Activated CD4-positive, alpha-beta T cell treated with anti-CD3 and anti-CD28 coated beads, Interleukin-2, amount 10 ng/mL, durations not matched to agents 7 days and 5 days (primary cell): ENCODE measurements around the gene LRP1. TPM values are rescaled to one million over a fixed set of nuclear protein-coding genes. Genes with fewer than 3 reads are reported as not detected.

Source experiments
- CTCF ChIA-PET: fragments of 350-600 bp; sonication (Branson Sonifier 250); formaldehyde crosslinking; loops from one replicate; lab custom pipeline; 2021; ENCODE audit warnings: antibody characterized with exemption; lab: Charles Lee
- POLR2A ChIA-PET: fragments of 350-600 bp; sonication (Branson Sonifier 250); formaldehyde crosslinking; loops from one replicate; lab custom pipeline; 2021; ENCODE audit warnings: antibody characterized with exemption; lab: Charles Lee
- DNase-seq: peaks from one replicate; pipeline ENCODE4 v3.0.0-alpha.2; 2020
- H3K27ac Mint-ChIP-seq: one replicate; pipeline ENCODE4 v1.8.0; 2021; ENCODE audit warnings: mild to moderate bottlenecking, moderate library complexity, mixed read lengths
- H3K27me3 Mint-ChIP-seq: one replicate; pipeline ENCODE4 v1.8.0; 2021; ENCODE audit warnings: mixed read lengths
- H3K36me3 Mint-ChIP-seq: one replicate; pipeline ENCODE4 v1.8.0; 2021; ENCODE audit warnings: low read depth, mixed read lengths
- H3K4me1 Mint-ChIP-seq: one replicate; pipeline ENCODE4 v1.8.0; 2021; ENCODE audit warnings: mixed read lengths
- H3K4me3 Mint-ChIP-seq: one replicate; pipeline ENCODE4 v1.8.0; 2021; ENCODE audit warnings: mild to moderate bottlenecking, moderate library complexity, mixed read lengths
- H3K9me3 Mint-ChIP-seq: one replicate; pipeline ENCODE4 v1.8.0; 2021; ENCODE audit warnings: mixed read lengths
- total RNA-seq, 2 experiments: library from RNA; stranded (reverse); gene quantifications; one replicate each; pipeline ENCODE4 v1.2.3, GENCODE V29; 2021

LRP1 gene
- total RNA-seq: under 1 TPM; 0.94 TPM

DNA sequence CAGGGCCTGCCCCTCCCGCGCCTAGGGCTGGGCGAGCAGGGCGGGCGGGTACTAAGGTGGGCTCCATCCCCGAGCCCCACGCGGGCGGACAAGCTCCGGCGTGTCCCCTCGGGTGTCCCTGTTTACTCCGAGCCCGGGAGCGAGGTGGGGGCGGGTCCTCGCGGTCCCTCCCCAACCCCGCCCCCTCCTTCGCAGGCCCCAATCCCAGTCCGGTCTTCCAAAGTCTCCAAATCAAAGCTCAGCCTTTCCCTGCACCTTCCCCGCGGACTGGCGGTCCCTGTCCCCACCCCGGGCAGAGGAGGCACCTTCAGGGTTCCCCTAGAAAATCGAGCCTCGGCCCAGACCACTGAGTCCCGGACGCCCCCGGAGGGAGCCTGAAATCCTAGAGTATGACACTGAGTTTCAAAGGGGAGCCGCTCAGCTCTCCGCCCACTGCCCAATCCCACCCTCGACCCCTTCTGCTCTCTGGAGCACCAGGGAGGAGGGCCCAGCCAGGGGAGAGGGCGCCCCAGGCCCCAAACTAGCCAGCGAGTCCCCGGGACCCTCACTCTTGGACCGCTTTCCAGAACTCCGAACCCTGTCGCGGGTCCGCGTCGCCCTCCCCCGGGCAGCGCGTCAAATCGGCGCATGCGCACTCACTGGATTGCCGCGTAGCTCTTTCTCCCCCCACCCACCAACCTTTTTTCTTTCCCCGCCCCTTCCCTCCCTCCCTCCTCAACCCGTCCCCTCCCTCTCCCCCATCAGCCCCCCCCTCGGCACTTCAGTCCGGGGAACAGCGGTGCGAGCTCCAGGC lies at the start of gene LRP1:
LRP1 (plus strand) TSS at position 758 of the 793 bp plus-strand sequence. CDS start 482 bp downstream, outside the sequence.
- Mint-ChIP-seq H3K4me1 (peaks cover 11% of the 10 kb centered on the region), H3K36me3 (peaks cover 3% of the 10 kb centered on the region), H3K9me3 (peaks cover 8% of the 10 kb centered on the region), H3K4me3 (peak within 1 kb of the TSS; percentile 75), H3K27ac (peak within 1 kb of the TSS; percentile 55), H3K27me3 (peaks cover 58% of the 10 kb centered on the region)
- ChIA-PET POLR2A (interaction anchor here (0.5 kb wide), 1 partner anchor 64 kb away, joined by 3 read pairs; no protein-coding TSS in a partner anchor), CTCF (interaction anchor here (0.7 to 8.1 kb wide), 9 partner anchors 12 to 126 kb away, joined by 3 to 72 read pairs (median 3); partner anchors contain the start of gene STAT6)
- DNase-seq: peak; percentile 74

GRCh38 chr12:57078519-57079404 lies 49.5 kb upstream of the LRP1 start, which contains the start of gene NEMP1:
TSS of gene NEMP1 (minus strand) at chr12:57078791. CDS start at chr12:57078745, 46 bp downstream.
- Mint-ChIP-seq H3K36me3 (peaks cover 12% of the 10 kb centered on the region), H3K27ac (peak within 1 kb of the TSS; percentile 99), H3K4me1 (peaks cover 28% of the 10 kb centered on the region), H3K9me3 (no peaks in the 10 kb centered on the region), H3K27me3 (no peaks in the 10 kb centered on the region), H3K4me3 (peak within 1 kb of the TSS; percentile 97)
- POLR2A ChIA-PET: interaction anchor here (0.8 to 2.2 kb wide), 4 partner anchors 9 to 33 kb away, joined by 4 to 8 read pairs (median 6); partner anchors contain the start of gene STAT6
- peak; percentile 99 for DNase-seq
- CTCF ChIA-PET: interaction anchor here (0.9 to 4.2 kb wide), 14 partner anchors 8 to 160 kb away, joined by 3 to 21 read pairs (median 6); partner anchors contain the start of genes NAB2 and STAT6

GRCh38 chr12:57079821-57080220 lies 48.5 kb upstream of the LRP1 start:
- Mint-ChIP-seq H3K27ac (peak overlapping the region; percentile 99), H3K9me3 (no peaks in the 10 kb centered on the region), H3K4me1 (peaks cover 24% of the 10 kb centered on the region), H3K4me3 (no peak overlapping the region), H3K27me3 (no peaks in the 10 kb centered on the region), H3K36me3 (peaks cover 9% of the 10 kb centered on the region)
- CTCF ChIA-PET: interaction anchor here (0.8 to 4.2 kb wide), 13 partner anchors 8 to 159 kb away, joined by 3 to 21 read pairs (median 6); partner anchors contain the start of genes NAB2 and STAT6
- POLR2A ChIA-PET: interaction anchor here (1.5 to 2.2 kb wide), 2 partner anchors 8 to 32 kb away, joined by 7 to 8 read pairs; partner anchors contain the start of gene STAT6
- no peak for DNase-seq

GRCh38 chr12:57080855-57081254 lies 47.4 kb upstream of the LRP1 start:
- Mint-ChIP-seq H3K27ac (peak overlapping the region; percentile 41), H3K36me3 (peaks cover 9% of the 10 kb centered on the region), H3K4me1 (peaks cover 34% of the 10 kb centered on the region), H3K27me3 (no peaks in the 10 kb centered on the region), H3K4me3 (no peak overlapping the region), H3K9me3 (no peaks in the 10 kb centered on the region)
- no peak for DNase-seq
- ChIA-PET CTCF (interaction anchor here (0.5 to 4.2 kb wide), 4 partner anchors 12 to 813 kb away, joined by 3 to 21 read pairs (median 8); partner anchors contain the start of gene STAT6), POLR2A (no interaction called here)

DNA sequence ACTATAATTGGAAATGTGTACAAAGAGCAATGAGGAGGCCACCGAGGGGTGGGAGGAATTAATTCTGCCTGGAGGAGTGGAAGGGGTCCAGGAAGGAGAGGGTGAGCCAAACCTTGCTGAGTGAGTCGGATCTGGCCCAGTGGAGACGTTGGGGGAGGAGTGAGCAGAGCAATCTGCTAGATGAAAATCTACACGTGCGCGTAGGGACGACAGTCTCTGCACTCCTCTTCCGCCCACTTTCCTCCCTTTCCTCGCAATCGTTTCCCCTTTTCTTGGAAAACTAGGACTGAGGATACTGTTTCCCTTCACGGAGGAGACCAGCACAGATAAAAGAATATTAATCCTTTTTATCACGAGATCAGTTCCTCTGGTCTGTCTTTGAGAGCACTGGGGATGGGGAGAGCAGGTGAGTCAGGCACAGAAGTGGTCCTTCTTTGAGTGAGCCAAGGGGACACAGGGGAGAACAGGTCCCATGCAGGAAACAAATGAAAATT lies 42.2 kb upstream of the LRP1 start:
- Mint-ChIP-seq H3K36me3 (no peaks in the 10 kb centered on the region), H3K4me1 (peaks cover 47% of the 10 kb centered on the region), H3K4me3 (peak overlapping the region; percentile 82), H3K27me3 (no peaks in the 10 kb centered on the region), H3K9me3 (no peaks in the 10 kb centered on the region), H3K27ac (peak overlapping the region; percentile 95)
- ChIA-PET POLR2A (no interaction called here), CTCF (interaction anchor here (0.8 to 1.4 kb wide), 4 partner anchors 8 to 26 kb away, joined by 3 to 6 read pairs (median 4); partner anchors contain the start of genes NEMP1 and STAT6)
- peak; percentile 30 for DNase-seq

DNA sequence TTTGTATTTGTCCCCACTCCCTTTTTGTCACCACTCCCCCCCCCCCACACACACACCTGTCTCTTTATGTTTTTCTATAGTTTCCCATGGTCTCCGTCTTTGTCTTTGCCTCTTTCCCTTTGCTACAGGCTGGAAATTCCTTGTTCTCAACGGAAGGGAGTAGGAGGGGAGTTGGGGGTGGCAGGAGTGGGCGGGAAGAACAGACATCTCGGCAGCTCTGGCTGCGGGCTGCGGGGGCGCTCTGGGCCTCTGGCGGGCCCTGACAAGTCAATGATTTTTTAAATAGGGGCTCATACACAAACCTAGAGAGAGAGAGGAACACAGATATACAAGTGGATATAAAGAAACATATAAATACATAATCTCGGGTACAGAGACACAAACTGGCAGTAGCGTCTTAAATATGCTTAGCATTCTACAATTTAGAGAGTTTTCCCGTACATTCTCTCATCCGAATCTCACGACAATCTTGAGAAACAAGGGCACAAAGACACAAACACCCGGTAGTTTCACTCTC lies 41.7 kb upstream of the LRP1 start:
- CTCF ChIA-PET: interaction anchor here (0.8 to 1.4 kb wide), 4 partner anchors 8 to 25 kb away, joined by 3 to 6 read pairs (median 4); partner anchors contain the start of genes NEMP1 and STAT6
- POLR2A ChIA-PET: no interaction called here
- Mint-ChIP-seq H3K4me1 (peaks cover 50% of the 10 kb centered on the region), H3K36me3 (no peaks in the 10 kb centered on the region), H3K4me3 (peak overlapping the region; percentile 82), H3K27me3 (no peaks in the 10 kb centered on the region), H3K27ac (peak overlapping the region; percentile 95), H3K9me3 (no peaks in the 10 kb centered on the region)
- DNase-seq: peak; percentile 32

DNA sequence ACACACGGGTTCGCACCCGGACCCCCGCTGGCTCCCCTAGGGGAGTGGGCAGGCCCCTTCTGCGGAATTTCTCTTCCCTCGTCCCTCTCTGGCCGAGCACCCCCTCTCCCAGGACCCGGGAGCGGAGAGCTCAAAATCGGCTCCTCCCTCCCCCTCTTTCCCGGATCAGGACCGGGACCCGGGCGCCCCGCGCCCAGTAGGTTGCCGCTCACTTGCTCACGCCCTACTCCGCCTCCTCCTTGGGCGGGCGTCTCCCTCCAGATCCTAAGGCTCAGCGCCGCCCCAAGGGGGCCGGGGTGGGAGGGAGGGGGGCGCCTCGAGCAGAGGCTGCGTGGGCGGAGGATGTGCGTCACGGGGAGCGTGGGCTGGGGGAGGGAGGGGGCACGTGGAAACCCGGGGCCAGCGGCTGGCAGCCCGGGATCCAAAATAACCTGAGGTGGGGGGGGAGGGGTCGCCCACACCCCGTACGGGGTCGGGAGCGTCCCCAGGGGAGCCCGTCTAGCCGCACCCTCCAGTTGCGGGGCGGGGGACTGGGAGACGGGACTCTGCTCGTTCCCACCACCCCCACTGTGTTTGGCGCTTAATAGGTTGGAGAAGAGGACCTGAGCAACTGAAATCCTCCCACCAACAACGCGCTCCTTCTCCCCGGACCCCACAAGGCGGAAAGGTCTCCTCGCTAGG lies 41.1 kb upstream of the LRP1 start:
- ChIA-PET POLR2A (interaction anchor here (0.6 to 1.6 kb wide), 2 partner anchors 8 to 333 kb away, joined by 4 to 7 read pairs; partner anchors contain the start of gene NEMP1), CTCF (interaction anchor here (0.9 to 1.4 kb wide), 6 partner anchors 8 to 25 kb away, joined by 3 to 6 read pairs (median 4); partner anchors contain the start of gene STAT6)
- peak overlapping the region; percentile 82 for H3K4me3 Mint-ChIP-seq
- no peaks in the 10 kb centered on the region for H3K27me3 Mint-ChIP-seq
- H3K27ac Mint-ChIP-seq: peak overlapping the region; percentile 95
- peak; percentile 84 for DNase-seq
- no peaks in the 10 kb centered on the region for H3K36me3 Mint-ChIP-seq
- H3K4me1 Mint-ChIP-seq: peaks cover 54% of the 10 kb centered on the region
- H3K9me3 Mint-ChIP-seq: no peaks in the 10 kb centered on the region

DNA sequence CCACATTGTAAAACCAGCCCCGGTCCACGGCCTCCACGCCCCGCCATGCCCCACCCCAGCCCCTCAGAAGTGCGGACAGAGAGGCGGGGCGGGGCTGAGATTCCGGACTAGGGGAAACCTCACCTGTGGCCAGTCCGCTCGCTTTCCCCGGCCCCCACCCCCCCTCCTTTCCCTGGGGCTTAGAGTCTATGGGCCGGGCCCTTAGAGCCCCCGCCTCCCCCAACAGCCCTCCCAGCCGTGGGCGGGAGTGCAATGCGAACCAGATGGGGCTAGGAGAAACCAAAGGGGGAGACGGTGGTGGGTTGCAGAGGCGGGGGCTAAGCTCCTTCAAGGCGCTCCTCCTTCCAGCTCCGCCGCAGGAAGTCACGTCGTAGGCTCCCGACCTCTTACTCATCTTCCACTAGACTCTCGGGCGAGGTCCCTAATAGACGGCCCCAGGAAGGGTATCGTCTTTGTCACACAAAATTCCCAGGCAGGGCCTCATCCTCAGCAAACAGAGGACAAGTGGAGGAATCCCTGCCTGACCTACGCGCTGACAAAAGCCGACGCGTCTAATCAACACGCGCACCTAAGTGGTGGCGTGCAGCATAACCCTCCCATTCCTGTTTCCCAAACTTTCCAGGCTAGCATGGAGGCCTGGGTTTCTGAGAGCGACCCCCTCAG lies 40.5 kb upstream of the LRP1 start:
- Mint-ChIP-seq H3K9me3 (no peaks in the 10 kb centered on the region), H3K36me3 (no peaks in the 10 kb centered on the region), H3K27ac (peak overlapping the region; percentile 94), H3K4me3 (peak overlapping the region; percentile 82), H3K27me3 (no peaks in the 10 kb centered on the region), H3K4me1 (peaks cover 59% of the 10 kb centered on the region)
- ChIA-PET POLR2A (interaction anchor here (1.1 to 1.6 kb wide), 2 partner anchors 9 to 25 kb away, joined by 5 to 7 read pairs; partner anchors contain the start of gene NEMP1), CTCF (interaction anchor here (0.6 to 1.4 kb wide), 4 partner anchors 9 to 334 kb away, joined by 3 to 4 read pairs (median 4); no protein-coding TSS in a partner anchor)
- DNase-seq: peak; percentile 70

GRCh38 chr12:57088354-57089270 lies 39.7 kb upstream of the LRP1 start, which contains the start of gene NAB2:
TSS of gene NAB2 (plus strand) at chr12:57089114. CDS start at chr12:57089272, 158 bp downstream.
- no peaks in the 10 kb centered on the region for H3K27me3 Mint-ChIP-seq
- H3K27ac Mint-ChIP-seq: peak within 1 kb of the TSS; percentile 94
- ChIA-PET POLR2A (interaction anchor here (0.5 to 1.6 kb wide), 3 partner anchors 10 to 24 kb away, joined by 3 to 7 read pairs (median 5); partner anchors contain the start of gene NEMP1), CTCF (interaction anchor here (0.6 to 6.7 kb wide), 11 partner anchors 9 to 335 kb away, joined by 3 to 90 read pairs (median 4); partner anchors contain the start of genes NEMP1 and STAT6)
- peak within 1 kb of the TSS; percentile 83 for H3K4me3 Mint-ChIP-seq
- H3K4me1 Mint-ChIP-seq: peaks cover 63% of the 10 kb centered on the region
- H3K36me3 Mint-ChIP-seq: peaks cover 2% of the 10 kb centered on the region
- DNase-seq: peak; percentile 96
- H3K9me3 Mint-ChIP-seq: no peaks in the 10 kb centered on the region
